IMR-90 (cell line): ENCODE measurements around the gene DUSP12. TPM values are rescaled to one million over a fixed set of nuclear protein-coding genes. Genes with fewer than 3 reads are reported as not detected.

Source experiments
- ATAC-seq: fragments of 200-7000 bp; cut with Tn5 transposase; 2 replicates; pipeline ENCODE4 v1.9.1; 2020; ENCODE audit warnings: low read depth, mild to moderate bottlenecking, moderate library complexity
- BruUV-seq: library from RNA; stranded (reverse); fragments of 400-500 nt; replicated peaks from 2 replicates; lab custom pipeline; 2021; lab: Mats Ljungman, UMichigan
- CTCF ChIA-PET: fragments of 300-600 bp; formaldehyde crosslinking; extraction: SDS; loops from one replicate; lab custom pipeline; 2021; ENCODE audit warnings: antibody characterized with exemption; lab: Yijun Ruan, JAX
- POLR2A ChIA-PET: fragments of 300-600 bp; sonication (Branson Sonifier 250); formaldehyde crosslinking; loops from one replicate; lab custom pipeline; 2022; ENCODE audit warnings: antibody characterized with exemption; ENCODE audit not compliant: unreplicated experiment; lab: Charles Lee
- DNase-seq: peaks from one replicate; pipeline ENCODE4 v3.0.0; 2013
- H2AFZ ChIP-seq: replicated peaks from 2 replicates; pipeline ENCODE3; 2013; ENCODE audit warnings: low read length, mild to moderate bottlenecking; ENCODE audit not compliant: poor library complexity
- H2AK5ac ChIP-seq: 2 replicates; pipeline ENCODE4 v1.6.1; 2013; ENCODE audit warnings: low read depth, low read length, inconsistent platforms
- H2AK9ac ChIP-seq: replicated peaks from 2 replicates; pipeline ENCODE3; 2013; ENCODE audit warnings: mild to moderate bottlenecking, low read depth, low read length, moderate library complexity; ENCODE audit not compliant: poor library complexity
- H2BK120ac ChIP-seq: 2 replicates; pipeline ENCODE4 v1.6.1; 2013; ENCODE audit warnings: low read depth, low read length, inconsistent platforms
- H2BK15ac ChIP-seq: 3 replicates; pipeline ENCODE4 v1.6.1; 2013; ENCODE audit warnings: low read depth, low read length, inconsistent platforms
- H2BK20ac ChIP-seq: 2 replicates; pipeline ENCODE4 v1.6.1; 2013; ENCODE audit warnings: low read depth, mild to moderate bottlenecking, inconsistent platforms, low read length, moderate library complexity
- H2BK5ac ChIP-seq: 2 replicates; pipeline ENCODE4 v1.6.1; 2013; ENCODE audit warnings: mild to moderate bottlenecking, low read depth, low read length, inconsistent platforms; ENCODE audit not compliant: poor library complexity, severe bottlenecking
- H3K14ac ChIP-seq: replicated peaks from 2 replicates; pipeline ENCODE4 v1.6.1; 2013; ENCODE audit warnings: low read depth, low read length, inconsistent platforms
- H3K18ac ChIP-seq: 2 replicates; pipeline ENCODE4 v1.6.1; 2013; ENCODE audit warnings: low read depth, low read length, control low read depth
- H3K23ac ChIP-seq: 2 replicates; pipeline ENCODE4 v1.6.1; 2013; ENCODE audit warnings: low read depth, low read length, inconsistent platforms
- H3K27ac ChIP-seq: 2 replicates; pipeline ENCODE4 v1.5.1; 2013; ENCODE audit warnings: mild to moderate bottlenecking, control low read depth, low read length; ENCODE audit not compliant: insufficient read depth
- H3K27me3 ChIP-seq: 2 replicates; pipeline ENCODE4 v1.6.1; 2013; ENCODE audit warnings: low read length; ENCODE audit not compliant: control insufficient read depth, insufficient read depth
- H3K36me3 ChIP-seq: 2 replicates; pipeline ENCODE4 v1.6.1; 2013; ENCODE audit warnings: low read length, mixed read lengths; ENCODE audit not compliant: control insufficient read depth, insufficient read depth
- H3K4ac ChIP-seq: 2 replicates; pipeline ENCODE4 v1.6.1; 2013; ENCODE audit warnings: low read depth, low read length, inconsistent platforms
- H3K4me1 ChIP-seq: 2 replicates; pipeline ENCODE4 v1.6.1; 2013; ENCODE audit warnings: low read length, mixed read lengths; ENCODE audit not compliant: control insufficient read depth, insufficient read depth
- H3K4me2 ChIP-seq: 2 replicates; pipeline ENCODE4 v1.6.1; 2013; ENCODE audit warnings: low read depth, mild to moderate bottlenecking, control low read depth, low read length, moderate library complexity
- H3K4me3 ChIP-seq: 2 replicates; pipeline ENCODE4 v1.5.1; 2013; ENCODE audit warnings: low read depth, mild to moderate bottlenecking, control low read depth, low read length, moderate library complexity; ENCODE audit not compliant: insufficient read depth
- H3K56ac ChIP-seq: 2 replicates; pipeline ENCODE4 v1.6.1; 2013; ENCODE audit warnings: low read length, inconsistent platforms; ENCODE audit not compliant: insufficient read depth; ENCODE audit errors: extremely low read depth
- H3K79me1 ChIP-seq, 2 experiments: 2 replicates each; pipeline ENCODE4 v1.6.1; 2013; ENCODE audit warnings: low read length in 2 of 2, inconsistent platforms in 1 of 2, low read depth in 1 of 2
- H3K9ac ChIP-seq: 2 replicates; pipeline ENCODE4 v1.6.1; 2013; ENCODE audit warnings: low read depth, low read length, control low read depth
- H3K9me1 ChIP-seq: 2 replicates; pipeline ENCODE4 v1.6.1; 2013; ENCODE audit warnings: low read length, inconsistent platforms; ENCODE audit not compliant: insufficient read depth
- H3K9me3 ChIP-seq: 2 replicates; pipeline ENCODE4 v1.6.1; 2013; ENCODE audit warnings: low read length; ENCODE audit not compliant: control insufficient read depth, insufficient read depth
- H4K20me1 ChIP-seq: 2 replicates; pipeline ENCODE4 v1.6.1; 2013; ENCODE audit warnings: low read length, inconsistent platforms; ENCODE audit not compliant: insufficient read depth
- H4K5ac ChIP-seq: 2 replicates; pipeline ENCODE4 v1.6.1; 2013; ENCODE audit warnings: mild to moderate bottlenecking, low read depth, low read length, control low read depth
- H4K8ac ChIP-seq, 2 experiments: 2 replicates each; pipeline ENCODE4 v1.6.1; 2013; ENCODE audit warnings: low read depth in 2 of 2, low read length in 2 of 2, control low read depth in 1 of 2, inconsistent platforms in 1 of 2
- H4K91ac ChIP-seq: 2 replicates; pipeline ENCODE4 v1.6.1; 2013; ENCODE audit warnings: low read depth, low read length, inconsistent platforms; ENCODE audit not compliant: insufficient read depth
- BHLHE40 ChIP-seq: fragments of 150-350 bp; IDR thresholded peaks from 2 replicates; pipeline ENCODE4 v1.6.1; 2016; ENCODE audit warnings: mild to moderate bottlenecking, low read depth, low read length
- CEBPB ChIP-seq: IDR thresholded peaks from 2 replicates; pipeline ENCODE4 v1.6.1; 2012; ENCODE audit warnings: low read depth, low read length, improper control_type of control experiment
- CHD1 ChIP-seq: IDR thresholded peaks from 2 replicates; pipeline ENCODE4 v1.6.1; 2012; ENCODE audit warnings: low read depth, low read length, improper control_type of control experiment
- CTCF ChIP-seq: conservative IDR thresholded peaks from 2 replicates; pipeline ENCODE4 v1.5.1; 2012; ENCODE audit warnings: mild to moderate bottlenecking, low read depth, low read length, improper control_type of control experiment
- ELK1 ChIP-seq: fragments of 150-350 bp; IDR thresholded peaks from 2 replicates; pipeline ENCODE4 v1.6.1; 2016; ENCODE audit warnings: low read depth, mild to moderate bottlenecking, low read length, moderate library complexity, borderline replicate concordance
- FOS ChIP-seq: fragments of 150-350 bp; IDR thresholded peaks from 2 replicates; pipeline ENCODE4 v1.6.1; 2016; ENCODE audit warnings: low read depth, low read length
- MAFK ChIP-seq: IDR thresholded peaks from 2 replicates; pipeline ENCODE4 v1.6.1; 2012; ENCODE audit warnings: low read depth, low read length, improper control_type of control experiment
- MAZ ChIP-seq: IDR thresholded peaks from 2 replicates; pipeline ENCODE4 v1.6.1; 2012; ENCODE audit warnings: low read depth, mild to moderate bottlenecking, low read length, improper control_type of control experiment, moderate library complexity, borderline replicate concordance
- MXI1 ChIP-seq: IDR thresholded peaks from 2 replicates; pipeline ENCODE4 v1.6.1; 2012; ENCODE audit warnings: low read depth, mild to moderate bottlenecking, low read length, moderate library complexity, borderline replicate concordance
- NFE2L2 ChIP-seq: fragments of 150-350 bp; IDR thresholded peaks from 2 replicates; pipeline ENCODE4 v1.6.1; 2016; ENCODE audit warnings: low read depth, mild to moderate bottlenecking, low read length
- POLR2A ChIP-seq: IDR thresholded peaks from 2 replicates; pipeline ENCODE4 v1.6.1; 2012; ENCODE audit warnings: mild to moderate bottlenecking, low read depth, low read length
- RAD21 ChIP-seq: IDR thresholded peaks from 2 replicates; pipeline ENCODE4 v1.6.1; 2012; ENCODE audit warnings: low read length, improper control_type of control experiment
- RCOR1 ChIP-seq: IDR thresholded peaks from 2 replicates; pipeline ENCODE4 v1.6.1; 2012; ENCODE audit warnings: mild to moderate bottlenecking, low read length, improper control_type of control experiment; ENCODE audit not compliant: insufficient replicate concordance
- RFX5 ChIP-seq: IDR thresholded peaks from 2 replicates; pipeline ENCODE4 v1.8.0; 2012; ENCODE audit warnings: low read depth, mild to moderate bottlenecking, low read length, moderate library complexity
- SMC3 ChIP-seq: fragments of 150-350 bp; IDR thresholded peaks from 2 replicates; pipeline ENCODE4 v1.6.1; 2016; ENCODE audit warnings: low read depth, mild to moderate bottlenecking, antibody characterized with exemption, low read length, moderate library complexity
- USF2 ChIP-seq: fragments of 150-350 bp; IDR thresholded peaks from 2 replicates; pipeline ENCODE4 v1.6.1; 2017; ENCODE audit warnings: mild to moderate bottlenecking, antibody characterized with exemption, low read length, low read depth
- WGBS, 2 experiments: methylation state at CpG; one replicate each; pipeline versions ENCODE4 v1.1.5 to v1.1.7; 2013; ENCODE audit warnings: missing lambda C conversion rate in 2 of 2; ENCODE audit not compliant: insufficient read length in 1 of 2; ENCODE audit errors: extremely low coverage in 2 of 2; 5-methylcytosine and 5-hydroxymethylcytosine counted together
- dilution Hi-C: fragments of 300-500 bp; cut with HindIII; formaldehyde crosslinking; loops from one replicate; pipeline ENCODE4 v1.14.3; 2018; ENCODE audit warnings: low sequenced_read_pairs; ENCODE audit not compliant: unreplicated experiment
- in situ Hi-C: fragments of 300-500 bp; cut with MboI; formaldehyde crosslinking; loops from 3 replicates; pipeline ENCODE4 v1.14.3; 2019; ENCODE audit warnings: low sequenced_read_pairs, inconsistent platforms, mixed read lengths
- intact Hi-C: fragments of 100-400 bp; cut with micrococcal nuclease; formaldehyde crosslinking; loops from 2 replicates; pipeline ENCODE4 v1.10.0; 2022
- polyA plus RNA-seq, 3 experiments: library from polyadenylated mRNA; depleted of rRNA; stranded (reverse); fragments of >200 nt; gene quantifications; 2 replicates each; pipeline ENCODE4 v1.2.3, GENCODE V29; 2012; ENCODE audit warnings: low replicate concordance in 1 of 3
- total RNA-seq: library from RNA; depleted of rRNA; stranded (reverse); fragments of >200 nt; gene quantifications from 2 replicates; pipeline ENCODE4 v1.2.3, GENCODE V29; 2012

DUSP12 gene
- total and polyA plus RNA-seq, 2 of the 4 experiments (the other 2 are of a cell fraction): 31.5 to 35.6 TPM

- BruUV-seq: no TSS peak
These were observed 33.3 kb downstream of the DUSP12 start for GRCh38 chr1:161782886-161783285.

More at GRCh38 chr1:161782886-161783285, 33.3 kb downstream of the DUSP12 start:
- no peaks in the 10 kb centered on the region for H4K20me1 ChIP-seq
- CTCF ChIA-PET: interaction anchor here (0.6 kb wide), 1 partner anchor 10 kb away, joined by 3 read pairs; no protein-coding TSS in a partner anchor
- no peak for ATAC-seq
- H3K4me2 ChIP-seq: no peak overlapping the region
- H3K4ac ChIP-seq: no peak overlapping the region
- in situ Hi-C loops (loop anchor here (25.0 kb wide), 2 partner anchors 454 to 604 kb away; partner anchors contain the start of genes C1orf226 and SPATA46), intact Hi-C loops (no loop called here), dilution Hi-C loops (no loop called here)
- H3K27ac ChIP-seq: no peak overlapping the region
- H3K36me3 ChIP-seq: peaks cover 7% of the 10 kb centered on the region; the same call in 1 of the 2 replicates
- H3K14ac ChIP-seq: no peak overlapping the region
- H3K27me3 ChIP-seq: no peaks in the 10 kb centered on the region
- H2AK9ac ChIP-seq: peak overlapping the region; percentile 23
- no peak overlapping the region for H2BK5ac ChIP-seq
- no peak overlapping the region for H2AFZ ChIP-seq
- no peak overlapping the region for H2AK5ac ChIP-seq
- H4K91ac ChIP-seq: no peak overlapping the region
- no peak overlapping the region for H2BK20ac ChIP-seq
- H3K56ac ChIP-seq: no peak overlapping the region
- no peak overlapping the region for H3K18ac ChIP-seq
- H2BK15ac ChIP-seq: no peak overlapping the region
- no peak overlapping the region for H3K4me3 ChIP-seq
- H3K9ac ChIP-seq: no peak overlapping the region
- H4K5ac ChIP-seq: no peak overlapping the region
- H3K79me1 ChIP-seq: peaks cover 6 to 7% of the 10 kb centered on the region in 2 experiments; a peak in 3 of 4 replicates
- TF ChIP-seq ELK1 (no peak), RAD21 (no peak), MAZ (no peak), MXI1 (no peak), RCOR1 (no peak), RFX5 (no peak), USF2 (no peak), CTCF (no peak), CEBPB (no peak), FOS (no peak), NFE2L2 (no peak), CHD1 (no peak), POLR2A (no peak), SMC3 (no peak), BHLHE40 (no peak), MAFK (no peak)
- H3K4me1 ChIP-seq: peaks cover 5% of the 10 kb centered on the region
- H3K23ac ChIP-seq: no peak overlapping the region
- H3K9me1 ChIP-seq: no peaks in the 10 kb centered on the region
- POLR2A ChIA-PET: no interaction called here
- H2BK120ac ChIP-seq: no peak overlapping the region
- H4K8ac ChIP-seq: no peak overlapping the region
- WGBS, 2 experiments: no CpG with 5 or more reads among the region's 4 CpGs
- no peak for DNase-seq
- H3K9me3 ChIP-seq: no peaks in the 10 kb centered on the region
